Vagina (tissue), 2 donors: ENCODE measurements around the gene ZNF547. TPM values are rescaled to one million over a fixed set of nuclear protein-coding genes. Genes with fewer than 3 reads are reported as not detected.

Experiments used
- DNase-seq, 2 donors: peaks; one replicate each; pipeline ENCODE4 v3.0.0-alpha.2; 2017; ENCODE audit errors: extremely low spot score in 2 of 2
- H3K27ac ChIP-seq: fragments of 200-600 bp; sonication (generic); one replicate; pipeline ENCODE4 v1.5.1; 2019
- H3K27me3 ChIP-seq: fragments of 200-600 bp; sonication (generic); one replicate; pipeline ENCODE4 v1.5.1; 2019
- H3K36me3 ChIP-seq, 2 donors: fragments of 200-600 bp; sonication (generic); one replicate each; pipeline ENCODE4 v1.5.1; 2017 to 2019
- H3K4me1 ChIP-seq: fragments of 200-600 bp; sonication (generic); one replicate; pipeline ENCODE4 v1.5.1; 2019
- H3K4me3 ChIP-seq, 2 donors: fragments of 200-600 bp; sonication (generic); 1 replicate in 1 of 2; 2 replicates in 1 of 2; pipeline ENCODE4 v1.5.1; 2016 to 2019
- H3K9me3 ChIP-seq: fragments of 200-600 bp; sonication (generic); one replicate; pipeline ENCODE4 v1.5.1; 2019
- POLR2A ChIP-seq, 2 donors: fragments of 450-650 bp; IDR thresholded peaks; one replicate each; pipeline ENCODE4 v1.6.1; 2017; ENCODE audit warnings: antibody characterized with exemption in 2 of 2, mild to moderate bottlenecking in 2 of 2, moderate library complexity in 2 of 2
- POLR2AphosphoS5 ChIP-seq, 2 donors: sonication (generic); formaldehyde crosslinking; IDR thresholded peaks; one replicate each; pipeline ENCODE4 v1.9.0; 2017; ENCODE audit warnings: antibody characterized with exemption in 2 of 2, mild to moderate bottlenecking in 2 of 2, low read depth in 1 of 2; ENCODE audit not compliant: insufficient read depth in 1 of 2
- intact Hi-C: fragments of 100-400 bp; cut with DNase I; formaldehyde crosslinking; loops from one replicate; pipeline ENCODE4 v1.15.1; 2023
- total RNA-seq: library from RNA; depleted of rRNA; stranded (reverse); fragments of >200 nt; gene quantifications from one replicate; pipeline ENCODE4 v1.2.3, GENCODE V29; 2016
- TF ChIP-seq, protein P1 (sequence below), 3 experiments: fragments of 450-650 bp in 2 of 3; fragments of 200-600 bp in 1 of 3; sonication (generic) in 1 of 3; IDR thresholded peaks; one replicate each; pipeline ENCODE4 v1.5.1; 2017 to 2019; ENCODE audit warnings: antibody characterized with exemption in 3 of 3, mild to moderate bottlenecking in 2 of 3, moderate library complexity in 2 of 3

Gene ZNF547
- total RNA-seq, 1 donor from 2014 or later: 3.2 TPM

DNA sequence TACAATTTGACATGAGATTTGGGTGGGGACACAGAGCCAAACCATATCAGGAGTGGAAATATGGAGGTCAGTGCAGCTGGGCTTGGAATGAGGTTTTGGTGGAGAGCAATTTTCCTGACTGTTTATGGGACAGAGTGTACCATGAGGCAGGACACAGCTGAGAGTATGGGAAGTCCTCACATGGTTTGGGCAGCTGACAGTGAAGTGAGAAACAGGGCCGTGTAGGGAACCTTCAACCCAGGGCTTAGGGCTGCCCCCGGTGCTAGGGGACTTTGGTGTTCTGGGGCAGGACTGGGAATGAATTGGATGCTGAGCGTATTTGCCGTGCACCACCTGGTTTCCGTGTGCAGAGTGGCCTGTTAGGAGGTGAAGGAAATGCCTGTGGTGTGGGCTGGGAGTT lies 32.4 kb downstream of the ZNF547 start:
- intact Hi-C loops: no loop called here
- peaks cover 7% of the 10 kb centered on the region for H3K4me1 ChIP-seq
- no peak for DNase-seq
- H3K4me3 ChIP-seq: no peak overlapping the region
- peaks cover 39% of the 10 kb centered on the region for H3K9me3 ChIP-seq
- no peaks in the 10 kb centered on the region for H3K27me3 ChIP-seq
- H3K36me3 ChIP-seq: peaks cover 6 to 79% of the 10 kb centered on the region in 2 donors
- H3K27ac ChIP-seq: no peak overlapping the region
- TF ChIP-seq, protein P1, sequence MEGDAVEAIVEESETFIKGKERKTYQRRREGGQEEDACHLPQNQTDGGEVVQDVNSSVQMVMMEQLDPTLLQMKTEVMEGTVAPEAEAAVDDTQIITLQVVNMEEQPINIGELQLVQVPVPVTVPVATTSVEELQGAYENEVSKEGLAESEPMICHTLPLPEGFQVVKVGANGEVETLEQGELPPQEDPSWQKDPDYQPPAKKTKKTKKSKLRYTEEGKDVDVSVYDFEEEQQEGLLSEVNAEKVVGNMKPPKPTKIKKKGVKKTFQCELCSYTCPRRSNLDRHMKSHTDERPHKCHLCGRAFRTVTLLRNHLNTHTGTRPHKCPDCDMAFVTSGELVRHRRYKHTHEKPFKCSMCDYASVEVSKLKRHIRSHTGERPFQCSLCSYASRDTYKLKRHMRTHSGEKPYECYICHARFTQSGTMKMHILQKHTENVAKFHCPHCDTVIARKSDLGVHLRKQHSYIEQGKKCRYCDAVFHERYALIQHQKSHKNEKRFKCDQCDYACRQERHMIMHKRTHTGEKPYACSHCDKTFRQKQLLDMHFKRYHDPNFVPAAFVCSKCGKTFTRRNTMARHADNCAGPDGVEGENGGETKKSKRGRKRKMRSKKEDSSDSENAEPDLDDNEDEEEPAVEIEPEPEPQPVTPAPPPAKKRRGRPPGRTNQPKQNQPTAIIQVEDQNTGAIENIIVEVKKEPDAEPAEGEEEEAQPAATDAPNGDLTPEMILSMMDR (IDR thresholded peaks at IDR 0.05): no peak
- TF ChIP-seq POLR2AphosphoS5 (IDR thresholded peaks at IDR 0.05; ENCODE audit: insufficient read depth in 1 of 2, low read depth in 1 of 2) (no peak), POLR2A (IDR thresholded peaks at IDR 0.05) (no peak)

DNA sequence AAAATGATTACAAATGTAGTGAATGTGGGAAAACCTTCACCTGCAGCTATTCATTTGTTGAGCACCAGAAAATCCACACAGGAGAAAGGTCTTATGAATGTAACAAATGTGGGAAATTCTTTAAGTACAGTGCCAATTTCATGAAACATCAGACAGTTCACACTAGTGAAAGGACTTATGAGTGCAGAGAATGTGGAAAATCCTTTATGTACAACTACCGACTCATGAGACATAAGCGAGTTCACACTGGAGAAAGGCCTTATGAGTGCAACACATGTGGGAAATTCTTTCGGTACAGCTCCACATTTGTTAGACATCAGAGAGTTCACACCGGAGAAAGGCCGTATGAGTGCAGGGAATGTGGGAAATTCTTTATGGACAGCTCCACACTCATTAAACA lies 35.5 kb downstream of the ZNF547 start:
- intact Hi-C loops: no loop called here
- H3K36me3 ChIP-seq: peaks cover 6 to 80% of the 10 kb centered on the region in 2 donors
- H3K4me1 ChIP-seq: no peaks in the 10 kb centered on the region
- TF ChIP-seq POLR2AphosphoS5 (IDR thresholded peaks at IDR 0.05; ENCODE audit: insufficient read depth in 1 of 2, low read depth in 1 of 2) (no peak), POLR2A (IDR thresholded peaks at IDR 0.05) (no peak)
- TF ChIP-seq, protein P1 (IDR thresholded peaks at IDR 0.05): no peak
- no peaks in the 10 kb centered on the region for H3K27me3 ChIP-seq
- H3K9me3 ChIP-seq: peaks cover 26% of the 10 kb centered on the region
- H3K4me3 ChIP-seq: no peak overlapping the region
- no peak for DNase-seq
- no peak overlapping the region for H3K27ac ChIP-seq

DNA sequence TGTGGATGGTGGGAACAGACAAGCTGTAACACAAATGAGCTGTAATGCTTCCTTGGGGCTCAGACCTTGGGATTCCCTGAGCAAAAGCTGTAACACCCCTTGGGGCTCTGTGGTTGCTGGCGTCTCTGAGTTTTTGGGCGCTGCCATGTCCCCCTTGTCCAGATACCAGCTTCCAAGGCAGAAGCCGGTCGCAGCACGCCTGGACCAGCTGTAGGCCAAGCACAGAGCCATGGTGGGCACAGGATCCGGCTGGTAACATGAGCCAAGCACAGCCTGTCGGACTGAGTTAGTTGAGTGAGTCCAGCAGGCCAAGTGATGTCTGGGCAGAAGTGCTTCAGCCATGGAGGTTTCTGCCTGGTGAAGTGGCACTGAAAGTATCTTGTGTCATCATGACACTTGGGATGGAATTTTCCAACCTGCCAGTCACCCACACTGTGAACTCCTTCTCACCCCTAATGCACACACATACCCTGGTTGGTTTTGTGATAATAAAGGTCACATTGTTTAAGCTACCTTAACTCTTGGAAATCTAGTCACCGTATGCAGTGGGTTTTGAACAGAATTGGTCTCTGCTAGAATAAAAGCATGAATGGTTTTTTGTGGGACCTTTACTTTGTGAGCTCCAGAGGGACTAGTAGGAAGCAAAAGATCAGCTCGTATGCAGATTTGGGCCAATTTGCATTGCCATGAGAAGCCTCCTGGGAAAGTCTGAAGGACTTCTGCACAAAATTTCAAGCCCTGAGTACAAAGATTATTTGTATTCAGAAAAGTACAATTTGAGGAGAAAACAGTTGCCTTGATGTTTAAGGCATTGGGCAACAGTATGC lies 40.6 kb downstream of the ZNF547 start:
- TF ChIP-seq POLR2A (IDR thresholded peaks at IDR 0.05) (no peak), POLR2AphosphoS5 (IDR thresholded peaks at IDR 0.05; ENCODE audit: insufficient read depth in 1 of 2, low read depth in 1 of 2) (no peak)
- TF ChIP-seq, protein P1 (IDR thresholded peaks at IDR 0.05): no peak
- Histone ChIP-seq H3K9me3 (peaks cover 11% of the 10 kb centered on the region), H3K36me3 (peaks cover 0 to 31% of the 10 kb centered on the region in 2 donors), H3K4me1 (no peaks in the 10 kb centered on the region), H3K27me3 (no peaks in the 10 kb centered on the region), H3K27ac (no peak overlapping the region), H3K4me3 (no peak overlapping the region)
- DNase-seq: no peak
- intact Hi-C loops: no loop called here

DNA sequence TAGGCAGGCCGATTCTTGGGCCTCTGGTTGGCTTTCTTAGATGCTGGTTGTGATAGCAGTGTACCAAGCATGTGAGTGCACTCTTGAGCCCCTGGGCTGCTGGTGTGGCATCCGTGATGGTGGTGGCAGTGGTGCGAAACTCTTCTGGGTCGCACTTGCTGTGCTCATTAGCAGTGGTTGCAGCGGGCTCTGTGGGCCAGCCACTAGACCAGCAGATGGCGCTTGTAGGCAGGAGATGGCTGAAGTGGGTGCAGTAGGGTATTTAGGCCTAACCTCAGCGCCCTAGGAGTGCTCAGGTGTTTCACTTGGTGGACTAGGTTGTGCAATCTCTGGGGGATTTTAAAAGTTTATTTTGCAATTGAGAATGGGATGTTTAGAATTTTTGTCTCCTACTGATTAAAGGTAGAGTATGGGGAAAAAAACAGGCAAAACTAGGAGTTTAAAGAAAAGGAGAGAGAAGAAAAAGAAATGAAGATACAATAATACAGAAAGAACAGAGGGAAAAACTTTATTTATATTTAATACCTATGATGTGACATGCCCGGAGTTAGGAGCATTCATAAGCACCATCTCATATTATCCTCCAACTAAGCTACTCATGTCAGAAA lies 43.3 kb downstream of the ZNF547 start:
- H3K4me1 ChIP-seq: peaks cover 7% of the 10 kb centered on the region
- no peaks in the 10 kb centered on the region for H3K9me3 ChIP-seq
- TF ChIP-seq, protein P1 (IDR thresholded peaks at IDR 0.05): peak in 1 of 3 experiments; percentile 10
- TF ChIP-seq POLR2A (IDR thresholded peaks at IDR 0.05) (no peak), POLR2AphosphoS5 (IDR thresholded peaks at IDR 0.05; ENCODE audit: insufficient read depth in 1 of 2, low read depth in 1 of 2) (no peak)
- DNase-seq: no peak
- intact Hi-C loops: no loop called here
- H3K27me3 ChIP-seq: no peaks in the 10 kb centered on the region
- H3K4me3 ChIP-seq: no peak overlapping the region
- no peak overlapping the region for H3K27ac ChIP-seq
- peaks cover 0 to 6% of the 10 kb centered on the region in 2 donors for H3K36me3 ChIP-seq
